ENCODE data around the gene HTT. TPM values are rescaled to one million over a fixed set of nuclear protein-coding genes. Genes with fewer than 3 reads are reported as not detected.

HTT gene
- total RNA-seq, 1 experiment from 2014 or later: 66.8 TPM

DNA sequence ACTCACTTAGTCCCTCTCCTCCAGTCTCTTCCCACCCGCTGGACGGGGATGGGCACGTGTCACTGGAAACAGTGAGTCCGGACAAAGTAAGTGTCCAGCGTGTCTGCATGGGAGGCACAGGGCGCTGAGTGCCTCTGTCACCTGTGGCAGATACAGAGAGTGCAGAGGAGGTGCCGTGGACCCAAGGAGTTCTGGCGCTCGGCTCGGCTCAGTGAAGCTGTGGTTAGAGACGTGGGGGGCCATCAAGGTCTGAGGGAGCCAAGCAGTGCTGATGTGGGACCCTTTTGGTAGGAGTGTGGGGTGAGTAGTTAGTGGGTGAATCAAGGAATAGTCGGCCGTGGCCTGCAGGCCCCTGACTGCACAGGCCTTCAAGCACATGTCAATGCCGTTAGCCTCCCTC lies 134.3 kb downstream of the HTT start:
- ChIA-PET CTCF (no interaction called here), POLR2A (ENCODE audit: low non-redundant PET) (no interaction called here)
- intact Hi-C loops (cut with micrococcal nuclease; ENCODE audit: unreplicated experiment): no loop called here
- no peaks in the 10 kb centered on the region for H3K9me3 ChIP-seq (ENCODE audit: low read depth, low read length, poor library complexity, severe bottlenecking)
- no peak for TF ChIP-seq EZH2 (IDR thresholded peaks at IDR 0.05; ENCODE audit: borderline replicate concordance, low read depth, low read length, poor library complexity, severe bottlenecking)
- TF ChIP-seq, protein P1, sequence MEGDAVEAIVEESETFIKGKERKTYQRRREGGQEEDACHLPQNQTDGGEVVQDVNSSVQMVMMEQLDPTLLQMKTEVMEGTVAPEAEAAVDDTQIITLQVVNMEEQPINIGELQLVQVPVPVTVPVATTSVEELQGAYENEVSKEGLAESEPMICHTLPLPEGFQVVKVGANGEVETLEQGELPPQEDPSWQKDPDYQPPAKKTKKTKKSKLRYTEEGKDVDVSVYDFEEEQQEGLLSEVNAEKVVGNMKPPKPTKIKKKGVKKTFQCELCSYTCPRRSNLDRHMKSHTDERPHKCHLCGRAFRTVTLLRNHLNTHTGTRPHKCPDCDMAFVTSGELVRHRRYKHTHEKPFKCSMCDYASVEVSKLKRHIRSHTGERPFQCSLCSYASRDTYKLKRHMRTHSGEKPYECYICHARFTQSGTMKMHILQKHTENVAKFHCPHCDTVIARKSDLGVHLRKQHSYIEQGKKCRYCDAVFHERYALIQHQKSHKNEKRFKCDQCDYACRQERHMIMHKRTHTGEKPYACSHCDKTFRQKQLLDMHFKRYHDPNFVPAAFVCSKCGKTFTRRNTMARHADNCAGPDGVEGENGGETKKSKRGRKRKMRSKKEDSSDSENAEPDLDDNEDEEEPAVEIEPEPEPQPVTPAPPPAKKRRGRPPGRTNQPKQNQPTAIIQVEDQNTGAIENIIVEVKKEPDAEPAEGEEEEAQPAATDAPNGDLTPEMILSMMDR (conservative IDR thresholded peaks at IDR 0.05; ENCODE audit: low read depth, low read length): no peak
- no peak for DNase-seq (ENCODE audit: low spot score)
- H3K4me1 ChIP-seq (ENCODE audit: insufficient read depth, low read length, poor library complexity, severe bottlenecking): no peaks in the 10 kb centered on the region
- no peak overlapping the region for H3K4me3 ChIP-seq (ENCODE audit: low read depth, low read length, poor library complexity, severe bottlenecking)
- no peak overlapping the region for H3K27ac ChIP-seq (ENCODE audit: low read depth, low read length, poor library complexity, severe bottlenecking)
- H3K36me3 ChIP-seq (ENCODE audit: insufficient read depth, low read length, poor library complexity, severe bottlenecking): peaks cover 34% of the 10 kb centered on the region
- no TSS peak for BruUV-seq (replicated peaks)
- no peaks in the 10 kb centered on the region for H3K27me3 ChIP-seq (replicated peaks; ENCODE audit: insufficient read depth, low read depth, low read length, poor library complexity)

DNA sequence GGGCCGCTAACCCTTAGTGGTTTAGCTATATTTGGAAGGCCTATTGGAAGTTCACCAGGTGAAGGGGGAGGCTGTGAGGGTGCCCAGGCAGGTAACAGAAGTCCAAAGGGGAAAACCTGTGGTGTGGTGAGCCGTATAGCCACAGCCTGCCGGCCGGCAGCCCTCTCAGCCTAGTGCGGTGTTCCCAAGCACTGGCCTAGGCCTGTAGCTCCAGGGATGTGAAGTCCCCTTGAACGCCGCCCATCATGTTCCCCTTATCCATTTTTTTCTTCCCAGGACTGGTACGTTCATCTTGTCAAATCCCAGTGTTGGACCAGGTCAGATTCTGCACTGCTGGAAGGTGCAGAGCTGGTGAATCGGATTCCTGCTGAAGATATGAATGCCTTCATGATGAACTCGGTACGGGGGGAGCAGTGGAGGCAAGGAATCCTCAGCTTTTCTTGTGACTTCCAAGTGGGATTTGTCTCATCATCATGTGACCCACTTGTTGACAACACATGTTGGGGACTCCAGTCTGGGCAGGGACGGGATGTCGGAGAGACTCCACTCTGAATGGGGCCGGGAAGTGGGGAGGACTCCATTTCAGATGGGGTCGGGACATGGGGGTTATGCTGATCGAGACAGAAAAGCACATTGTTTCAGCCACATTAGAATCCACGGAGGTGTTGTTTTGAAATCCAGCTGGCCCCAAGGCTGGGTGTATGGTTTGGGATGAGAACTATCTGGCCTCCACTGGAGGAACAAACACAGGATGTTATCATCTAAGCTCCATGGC lies 135.3 kb downstream of the HTT start:
- no peak overlapping the region for H3K4me3 ChIP-seq (ENCODE audit: low read depth, low read length, poor library complexity, severe bottlenecking)
- DNase-seq (ENCODE audit: low spot score): no peak
- H3K36me3 ChIP-seq (ENCODE audit: insufficient read depth, low read length, poor library complexity, severe bottlenecking): peaks cover 34% of the 10 kb centered on the region
- TF ChIP-seq EZH2 (IDR thresholded peaks at IDR 0.05; ENCODE audit: borderline replicate concordance, low read depth, low read length, poor library complexity, severe bottlenecking): no peak
- TF ChIP-seq, protein P1 (conservative IDR thresholded peaks at IDR 0.05; ENCODE audit: low read depth, low read length): no peak
- ChIA-PET POLR2A (ENCODE audit: low non-redundant PET) (no interaction called here), CTCF (interaction anchor here (0.6 kb wide), 1 partner anchor 8 kb away, joined by 5 read pairs; no protein-coding TSS in a partner anchor)
- intact Hi-C loops (cut with micrococcal nuclease; ENCODE audit: unreplicated experiment): no loop called here
- no TSS peak for BruUV-seq (replicated peaks)
- H3K27ac ChIP-seq (ENCODE audit: low read depth, low read length, poor library complexity, severe bottlenecking): no peak overlapping the region
- no peaks in the 10 kb centered on the region for H3K27me3 ChIP-seq (replicated peaks; ENCODE audit: insufficient read depth, low read depth, low read length, poor library complexity)
- no peaks in the 10 kb centered on the region for H3K9me3 ChIP-seq (ENCODE audit: low read depth, low read length, poor library complexity, severe bottlenecking)
- no peaks in the 10 kb centered on the region for H3K4me1 ChIP-seq (ENCODE audit: insufficient read depth, low read length, poor library complexity, severe bottlenecking)

DNA sequence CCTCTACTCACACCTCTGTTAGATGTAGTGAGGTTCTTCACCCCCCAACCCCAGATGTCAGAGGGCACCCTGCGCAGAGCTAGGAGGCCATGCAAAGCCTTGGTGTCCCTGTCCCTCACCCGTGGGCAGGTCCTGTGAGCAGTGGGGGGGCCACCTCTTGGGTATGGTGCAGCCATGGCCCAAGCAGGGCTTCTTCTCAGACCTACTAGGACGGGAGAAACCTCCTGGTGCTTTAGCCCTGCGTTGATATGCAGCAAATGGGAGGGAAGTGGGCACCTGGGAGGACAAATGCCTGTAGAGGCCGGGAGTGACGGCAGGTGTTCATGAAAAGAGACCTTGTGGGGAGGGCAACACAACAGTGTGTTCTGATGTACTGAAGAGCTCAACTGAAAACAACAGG lies 136.0 kb downstream of the HTT start:
- intact Hi-C loops (cut with micrococcal nuclease; ENCODE audit: unreplicated experiment): no loop called here
- no peaks in the 10 kb centered on the region for H3K4me1 ChIP-seq (ENCODE audit: insufficient read depth, low read length, poor library complexity, severe bottlenecking)
- no peaks in the 10 kb centered on the region for H3K9me3 ChIP-seq (ENCODE audit: low read depth, low read length, poor library complexity, severe bottlenecking)
- ChIA-PET CTCF (no interaction called here), POLR2A (ENCODE audit: low non-redundant PET) (no interaction called here)
- no peak overlapping the region for H3K4me3 ChIP-seq (ENCODE audit: low read depth, low read length, poor library complexity, severe bottlenecking)
- no peak for DNase-seq (ENCODE audit: low spot score)
- H3K36me3 ChIP-seq (ENCODE audit: insufficient read depth, low read length, poor library complexity, severe bottlenecking): peaks cover 41% of the 10 kb centered on the region
- no peak overlapping the region for H3K27ac ChIP-seq (ENCODE audit: low read depth, low read length, poor library complexity, severe bottlenecking)
- no TSS peak for BruUV-seq (replicated peaks)
- no peaks in the 10 kb centered on the region for H3K27me3 ChIP-seq (replicated peaks; ENCODE audit: insufficient read depth, low read depth, low read length, poor library complexity)
- TF ChIP-seq EZH2 (IDR thresholded peaks at IDR 0.05; ENCODE audit: borderline replicate concordance, low read depth, low read length, poor library complexity, severe bottlenecking): no peak
- TF ChIP-seq, protein P1 (conservative IDR thresholded peaks at IDR 0.05; ENCODE audit: low read depth, low read length): no peak
